SK-N-SH (cell line): ENCODE measurements around the gene ADAMTS16. TPM values are rescaled to one million over a fixed set of nuclear protein-coding genes. Genes with fewer than 3 reads are reported as not detected.

Experiments
- CTCF ChIA-PET: fragments of 300-600, 350-600 bp; formaldehyde crosslinking; extraction: SDS; loops from one replicate; lab custom pipeline; 2021; lab: Yijun Ruan, JAX
- POLR2A ChIA-PET: fragments of 350-600 bp; sonication (Branson Sonifier 250); formaldehyde crosslinking; extraction: SDS; loops from one replicate; lab custom pipeline; 2020; ENCODE audit warnings: antibody characterized with exemption, inconsistent platforms; lab: Yijun Ruan, JAX
- DNase-seq: peaks from one replicate; pipeline ENCODE4 v3.0.0; 2012
- H2AFZ ChIP-seq: fragments of 200-600 bp; sonication (generic); 2 replicates; pipeline ENCODE4 v1.8.1; 2016; ENCODE audit warnings: antibody characterized with exemption, mild to moderate bottlenecking, low read depth
- H3F3A ChIP-seq: fragments of 200-600 bp; sonication (generic); replicated peaks from 2 replicates; pipeline ENCODE3; 2016; ENCODE audit warnings: antibody characterized with exemption, mild to moderate bottlenecking; ENCODE audit not compliant: insufficient read depth
- H3K27ac ChIP-seq, 2 experiments: fragments of 200-500 bp in 1 of 2; fragments of 200-600 bp in 1 of 2; sonication (Bioruptor generic) in 1 of 2; sonication (generic), shearing (Covaris generic) in 1 of 2; 2 replicates each; pipeline versions ENCODE4 v1.5.1 to v1.6.1; 2014 to 2016; ENCODE audit warnings: low read depth in 2 of 2, inconsistent platforms in 1 of 2, low read length in 1 of 2, mild to moderate bottlenecking in 1 of 2, mixed read lengths in 1 of 2
- H3K27me3 ChIP-seq: fragments of 200-600 bp; sonication (generic), shearing (Covaris generic); 2 replicates; pipeline ENCODE4 v1.6.1; 2016; ENCODE audit warnings: mixed run types; ENCODE audit not compliant: insufficient read depth
- H3K36me3 ChIP-seq, 2 experiments: fragments of 200-500 bp in 1 of 2; fragments of 200-600 bp in 1 of 2; sonication (Bioruptor generic) in 1 of 2; sonication (generic) in 1 of 2; replicated peaks in 1 of 2; 2 replicates each; pipeline versions ENCODE3 to v1.5.1; 2014 to 2016; ENCODE audit warnings: low read length in 1 of 2, mild to moderate bottlenecking in 1 of 2; ENCODE audit not compliant: insufficient read depth in 2 of 2, control insufficient read depth in 1 of 2
- H3K4me1 ChIP-seq, 2 experiments: fragments of 200-500 bp in 1 of 2; fragments of 200-600 bp in 1 of 2; sonication (Bioruptor generic) in 1 of 2; sonication (generic), shearing (Covaris generic) in 1 of 2; 2 replicates each; pipeline versions ENCODE4 v1.5.1 to v1.6.1; 2014 to 2016; ENCODE audit warnings: low read depth in 1 of 2, low read length in 1 of 2, mixed run types in 1 of 2; ENCODE audit not compliant: insufficient read depth in 2 of 2, control insufficient read depth in 1 of 2
- H3K4me2 ChIP-seq: fragments of 200-600 bp; sonication (generic), shearing (Covaris generic); 2 replicates; pipeline ENCODE4 v1.6.1; 2017; ENCODE audit warnings: mixed run types
- H3K4me3 ChIP-seq, 2 experiments: fragments of 200-500 bp in 1 of 2; fragments of 200-600 bp in 1 of 2; sonication (Bioruptor generic) in 1 of 2; sonication (generic), shearing (Covaris generic) in 1 of 2; 2 replicates each; pipeline versions ENCODE4 v1.5.1 to v1.8.1; 2014 to 2016; ENCODE audit warnings: low read depth in 2 of 2, inconsistent platforms in 1 of 2, low read length in 1 of 2, mild to moderate bottlenecking in 1 of 2, mixed read lengths in 1 of 2, moderate library complexity in 1 of 2
- H3K79me2 ChIP-seq: fragments of 200-600 bp; sonication (generic); 2 replicates; pipeline ENCODE4 v1.8.1; 2017; ENCODE audit warnings: mild to moderate bottlenecking; ENCODE audit not compliant: insufficient read depth
- H3K9ac ChIP-seq: fragments of 200-600 bp; sonication (generic); 2 replicates; pipeline ENCODE4 v1.6.1; 2017; ENCODE audit warnings: mixed run types
- H3K9me2 ChIP-seq: fragments of 200-600 bp; sonication (generic); 2 replicates; pipeline ENCODE4 v1.6.1; 2017; ENCODE audit warnings: mixed run types
- H3K9me3 ChIP-seq: fragments of 200-600 bp; sonication (generic); 2 replicates; pipeline ENCODE4 v1.6.1; 2017; ENCODE audit warnings: mixed run types, mild to moderate bottlenecking, moderate library complexity
- H4K20me1 ChIP-seq: fragments of 200-600 bp; sonication (generic); 2 replicates; pipeline ENCODE4 v1.6.1; 2017; ENCODE audit warnings: mild to moderate bottlenecking, mixed run types; ENCODE audit not compliant: insufficient read depth
- CTCF ChIP-seq: fragments of 200-600 bp; sonication (generic); IDR thresholded peaks from 2 replicates; pipeline ENCODE4 v1.6.1; 2017; ENCODE audit warnings: antibody characterized with exemption, mild to moderate bottlenecking, moderate library complexity
- ELF1 ChIP-seq: IDR thresholded peaks from 2 replicates; pipeline ENCODE4 v1.4.0; 2012
- EP300 ChIP-seq, 2 experiments: IDR thresholded peaks; 2 replicates each; pipeline versions ENCODE4 v1.4.0 to v1.6.1; 2012; ENCODE audit warnings: borderline replicate concordance in 1 of 2, low read depth in 1 of 2, low read length in 1 of 2
- EZH2phosphoT487 ChIP-seq: fragments of 200-600 bp; sonication (generic); IDR thresholded peaks from 2 replicates; pipeline ENCODE4 v1.6.1; 2017; ENCODE audit warnings: low read depth, mixed run types, mild to moderate bottlenecking, antibody characterized with exemption, moderate library complexity, borderline replicate concordance
- FOSL2 ChIP-seq: IDR thresholded peaks from 2 replicates; pipeline ENCODE4 v1.4.0; 2012; ENCODE audit warnings: low read depth, mild to moderate bottlenecking, moderate library complexity, borderline replicate concordance
- FOXJ3 ChIP-seq: sonication (generic); formaldehyde crosslinking; IDR thresholded peaks from 2 replicates; pipeline ENCODE4 v1.5.1; 2020; ENCODE audit warnings: mild to moderate bottlenecking, missing genetic modification reagents
- FOXM1 ChIP-seq: IDR thresholded peaks from 2 replicates; pipeline ENCODE4 v1.4.0; 2012; ENCODE audit warnings: low read depth, mild to moderate bottlenecking
- GABPA ChIP-seq: IDR thresholded peaks from 2 replicates; pipeline ENCODE4 v1.4.0; 2012; ENCODE audit warnings: low read depth, mild to moderate bottlenecking
- JUND ChIP-seq: IDR thresholded peaks from 2 replicates; pipeline ENCODE4 v1.4.0; 2012
- MEF2A ChIP-seq: IDR thresholded peaks from 2 replicates; pipeline ENCODE4 v1.4.0; 2012; ENCODE audit warnings: low read depth, borderline replicate concordance
- MXI1 ChIP-seq: IDR thresholded peaks from 2 replicates; pipeline ENCODE4 v1.6.1; 2012; ENCODE audit warnings: mild to moderate bottlenecking, low read depth, low read length, improper control_type of control experiment
- NFIC ChIP-seq: IDR thresholded peaks from 2 replicates; pipeline ENCODE4 v1.4.0; 2012; ENCODE audit warnings: borderline replicate concordance
- PBX3 ChIP-seq: IDR thresholded peaks from 2 replicates; pipeline ENCODE4; 2012
- RAD21 ChIP-seq: IDR thresholded peaks from 2 replicates; pipeline ENCODE4 v1.6.1; 2012; ENCODE audit warnings: mild to moderate bottlenecking, low read length
- RFX5 ChIP-seq: IDR thresholded peaks from 2 replicates; pipeline ENCODE4 v1.6.1; 2012; ENCODE audit warnings: mild to moderate bottlenecking, improper control_type of control experiment, low read length
- RXRA ChIP-seq: IDR thresholded peaks from 2 replicates; pipeline ENCODE4 v1.4.0; 2012; ENCODE audit warnings: low read depth, mild to moderate bottlenecking, borderline replicate concordance
- SIN3A ChIP-seq: IDR thresholded peaks from 2 replicates; pipeline ENCODE4 v1.6.1; 2012; ENCODE audit warnings: low read depth, mild to moderate bottlenecking, low read length, moderate library complexity, borderline replicate concordance
- SMC3 ChIP-seq: IDR thresholded peaks from 2 replicates; pipeline ENCODE4 v1.6.1; 2012; ENCODE audit warnings: low read depth, low read length, improper control_type of control experiment
- TEAD4 ChIP-seq: IDR thresholded peaks from 2 replicates; pipeline ENCODE4 v1.4.0; 2012; ENCODE audit warnings: mild to moderate bottlenecking, borderline replicate concordance; ENCODE audit not compliant: insufficient read depth
- USF1 ChIP-seq: IDR thresholded peaks from 2 replicates; pipeline ENCODE4 v1.4.0; 2012; ENCODE audit warnings: low read depth, borderline replicate concordance
- YY1 ChIP-seq: IDR thresholded peaks from 2 replicates; pipeline ENCODE4 v1.4.0; 2012; ENCODE audit warnings: low read depth, mild to moderate bottlenecking
- ZBTB33 ChIP-seq: IDR thresholded peaks from 2 replicates; pipeline ENCODE4 v1.4.0; 2012; ENCODE audit warnings: low read depth, borderline replicate concordance
- WGBS: methylation state at CpG from one replicate; pipeline ENCODE4 v1.1.6; 2017; ENCODE audit warnings: low lambda C conversion rate; 5-methylcytosine and 5-hydroxymethylcytosine counted together
- polyA plus RNA-seq, 3 experiments: library from polyadenylated mRNA; depleted of rRNA; stranded (reverse); fragments of >200 nt; gene quantifications; 2 replicates each; pipeline ENCODE4 v1.2.3, GENCODE V29; 2012

The ADAMTS16 gene
- polyA plus RNA-seq, 1 of the 3 experiments (the other 2 are of a cell fraction): not detected

- no peaks in the 10 kb centered on the region for H3K9me2 ChIP-seq
- no peaks in the 10 kb centered on the region for H4K20me1 ChIP-seq
- peaks cover 0 to 2% of the 10 kb centered on the region in 2 experiments; a peak in 1 of 4 replicates for H3K4me1 ChIP-seq
- CTCF ChIA-PET: interaction anchor here (0.6 kb wide), 1 partner anchor 224 kb away, joined by 3 read pairs; no protein-coding TSS in a partner anchor
- H3F3A ChIP-seq: no peaks in the 10 kb centered on the region
- POLR2A ChIA-PET: no interaction called here
- WGBS: 80% methylated on average over 4 of the region's 7 CpGs
- H3K36me3 ChIP-seq: no peaks in the 10 kb centered on the region
- DNase-seq: no peak
- no peaks in the 10 kb centered on the region for H3K79me2 ChIP-seq
- H3K4me2 ChIP-seq: no peak overlapping the region
- H3K9ac ChIP-seq: no peak overlapping the region
- no peak overlapping the region for H3K27ac ChIP-seq
- H3K27me3 ChIP-seq: no peaks in the 10 kb centered on the region
- no peak overlapping the region for H2AFZ ChIP-seq
- H3K4me3 ChIP-seq: no peak overlapping the region
- TF ChIP-seq USF1: no peak
- no peak for TF ChIP-seq GABPA
- TF ChIP-seq CTCF: no peak
- TF ChIP-seq TEAD4: no peak
- TF ChIP-seq RXRA: no peak
- TF ChIP-seq EP300 (IDR thresholded peaks at IDR 0.05; ENCODE audit: borderline replicate concordance in 1 of 2, low read depth in 1 of 2, low read length in 1 of 2): no peak
- no peak for TF ChIP-seq NFIC
- no peak for TF ChIP-seq MEF2A
- TF ChIP-seq ELF1: no peak
- TF ChIP-seq RFX5: no peak
- no peak for TF ChIP-seq SMC3
- TF ChIP-seq YY1: no peak
- TF ChIP-seq FOSL2: no peak
- no peak for TF ChIP-seq JUND
- TF ChIP-seq FOXM1: no peak
- TF ChIP-seq SIN3A: no peak
- H3K9me3 ChIP-seq: no peaks in the 10 kb centered on the region
These were observed 224.8 kb downstream of the ADAMTS16 start for GRCh38 chr5:5364932-5365331.

GRCh38 chr5:5367739-5368138 is 227.6 kb downstream of the ADAMTS16 start:
- H3K4me1 ChIP-seq: no peaks in the 10 kb centered on the region
- no peak overlapping the region for H3K4me2 ChIP-seq
- WGBS: 100% methylated on average over 1 of the region's 1 CpG
- H3K9me3 ChIP-seq: no peaks in the 10 kb centered on the region
- no peaks in the 10 kb centered on the region for H3K27me3 ChIP-seq
- no peak overlapping the region for H3K4me3 ChIP-seq
- POLR2A ChIA-PET: no interaction called here
- CTCF ChIA-PET: interaction anchor here (0.9 to 1.5 kb wide), 2 partner anchors 19 to 26 kb away, joined by 3 read pairs; no protein-coding TSS in a partner anchor
- no peaks in the 10 kb centered on the region for H3K9me2 ChIP-seq
- no peaks in the 10 kb centered on the region for H4K20me1 ChIP-seq
- H2AFZ ChIP-seq: no peak overlapping the region
- no peak overlapping the region for H3K9ac ChIP-seq
- no peaks in the 10 kb centered on the region for H3K79me2 ChIP-seq
- DNase-seq: no peak
- no peaks in the 10 kb centered on the region for H3K36me3 ChIP-seq
- H3K27ac ChIP-seq: no peak overlapping the region
- no peaks in the 10 kb centered on the region for H3F3A ChIP-seq
- TF ChIP-seq CTCF (no peak), MEF2A (no peak), FOXJ3 (no peak), GABPA (no peak), MXI1 (no peak), RFX5 (no peak), EZH2phosphoT487 (no peak), PBX3 (no peak), RAD21 (no peak), FOXM1 (no peak), YY1 (no peak), ZBTB33 (no peak)
